Keratinocyte (primary cell): ENCODE results near the gene MON1A. TPM values are rescaled to one million over a fixed set of nuclear protein-coding genes. Genes with fewer than 3 reads are reported as not detected.

Experiments used
- DNase-seq: peaks from one replicate; pipeline ENCODE4 v3.0.0-alpha.2; 2011; ENCODE audit warnings: low read depth, missing footprints, low spot score
- FAIRE-seq: peaks from 2 replicates; lab custom pipeline; 2011; peaks lifted over from hg19 to GRCh38; lab: Jason Lieb, UNC
- H2AFZ ChIP-seq: 2 replicates; pipeline ENCODE4 v1.6.0; 2012; ENCODE audit warnings: low read length, control low read depth, inconsistent platforms; ENCODE audit not compliant: control insufficient read depth
- H3K27ac ChIP-seq: 2 replicates; pipeline ENCODE4 v1.5.1; 2011; ENCODE audit warnings: low read length; ENCODE audit not compliant: control insufficient read depth, insufficient read depth
- H3K27me3 ChIP-seq: 3 replicates; pipeline ENCODE4 v1.6.0; 2011; ENCODE audit warnings: low read length; ENCODE audit not compliant: control insufficient read depth, insufficient read depth; ENCODE audit errors: extremely low read depth
- H3K36me3 ChIP-seq, 2 experiments: 2 replicates in 1 of 2; 3 replicates in 1 of 2; pipeline ENCODE4 v1.5.1; 2011; ENCODE audit warnings: low read length in 2 of 2, mild to moderate bottlenecking in 1 of 2; ENCODE audit not compliant: control insufficient read depth in 2 of 2, insufficient read depth in 2 of 2; ENCODE audit errors: extremely low read depth in 1 of 2
- H3K4me1 ChIP-seq: 3 replicates; pipeline ENCODE4 v1.5.1; 2011; ENCODE audit warnings: low read length; ENCODE audit not compliant: control insufficient read depth, insufficient read depth; ENCODE audit errors: extremely low read depth
- H3K4me2 ChIP-seq: 3 replicates; pipeline ENCODE4 v1.6.0; 2011; ENCODE audit warnings: low read depth, low read length; ENCODE audit not compliant: control insufficient read depth, insufficient read depth; ENCODE audit errors: extremely low read depth
- H3K4me3 ChIP-seq, 3 experiments: fragments of 200-600 bp in 1 of 3; sonication (generic) in 1 of 3; 2 replicates in 2 of 3; 3 replicates in 1 of 3; pipeline ENCODE4 v1.5.1; 2011 to 2016; ENCODE audit warnings: low read length in 3 of 3, mild to moderate bottlenecking in 3 of 3, control low read depth in 2 of 3, inconsistent platforms in 1 of 3, low read depth in 1 of 3, mixed read lengths in 1 of 3, mixed run types in 1 of 3, moderate library complexity in 1 of 3; ENCODE audit not compliant: control insufficient read depth in 2 of 3, insufficient read depth in 2 of 3; ENCODE audit errors: extremely low read depth in 1 of 3
- H3K79me2 ChIP-seq: 2 replicates; pipeline ENCODE4 v1.6.0; 2012; ENCODE audit warnings: low read length; ENCODE audit not compliant: control insufficient read depth, insufficient read depth
- H3K9ac ChIP-seq: 3 replicates; pipeline ENCODE4 v1.6.0; 2011; ENCODE audit warnings: low read length; ENCODE audit not compliant: control insufficient read depth, insufficient read depth; ENCODE audit errors: extremely low read depth
- H3K9me1 ChIP-seq: 3 replicates; pipeline ENCODE4 v1.6.0; 2011; ENCODE audit warnings: low read length; ENCODE audit not compliant: control insufficient read depth, insufficient read depth; ENCODE audit errors: extremely low read depth
- H3K9me3 ChIP-seq: 2 replicates; pipeline ENCODE4 v1.5.1; 2012; ENCODE audit warnings: low read depth, low read length; ENCODE audit not compliant: control insufficient read depth
- H4K20me1 ChIP-seq: 3 replicates; pipeline ENCODE4 v1.6.0; 2011; ENCODE audit warnings: low read length; ENCODE audit not compliant: control insufficient read depth, insufficient read depth; ENCODE audit errors: extremely low read depth
- CTCF ChIP-seq, 3 experiments: IDR thresholded peaks in 1 of 3; conservative IDR thresholded peaks in 1 of 3; optimal IDR thresholded peaks in 1 of 3; 2 replicates in 2 of 3; 3 replicates in 1 of 3; pipeline versions ENCODE3 to v1.5.1; 2011; ENCODE audit warnings: low read length in 3 of 3, mild to moderate bottlenecking in 3 of 3, moderate library complexity in 2 of 3, control low read depth in 1 of 3, inconsistent platforms in 1 of 3; ENCODE audit not compliant: insufficient read depth in 2 of 3; ENCODE audit errors: extremely low read depth in 1 of 3
- EZH2 ChIP-seq: IDR thresholded peaks from one replicate; pipeline ENCODE4 v1.6.1; 2012; ENCODE audit warnings: inconsistent platforms, mild to moderate bottlenecking, low read length, moderate library complexity
- dilution Hi-C: fragments of 300-500 bp; cut with MboI; formaldehyde crosslinking; loops from one replicate; pipeline ENCODE4 v1.7.0; 2020; ENCODE audit warnings: low sequenced_read_pairs; ENCODE audit not compliant: extremely low pct_ligation_motif_present
- polyA plus RNA-seq, 5 experiments: library from polyadenylated mRNA; depleted of rRNA in 3 of 5; stranded (reverse) in 3 of 5; stranded (forward) in 1 of 5; unstranded in 1 of 5; fragments of >200 nt; gene quantifications; 1 replicate in 1 of 5; 2 replicates in 3 of 5; 3 replicates in 1 of 5; pipeline versions ENCODE4 v1.2.1 to v1.2.3, GENCODE V29; 2011 to 2012; ENCODE audit warnings: missing spikeins in 2 of 5, low read depth in 1 of 5, low replicate concordance in 1 of 5

MON1A gene
- polyA plus RNA-seq, 1 donor (not counting 4 experiments of a cell fraction or from before 2014, with no cell fraction given) = 10.7 TPM

- H3K27me3 ChIP-seq = no peaks in the 10 kb centered on the region
- no peak overlapping the region for H3K4me3 ChIP-seq
- peaks cover 21 to 28% of the 10 kb centered on the region in 2 experiments for H3K36me3 ChIP-seq
- H3K79me2 ChIP-seq = no peaks in the 10 kb centered on the region
- DNase-seq = no peak
- no peak overlapping the region for H3K4me2 ChIP-seq
- TF ChIP-seq EZH2 (no peak), CTCF (optimal IDR thresholded peaks at IDR 0.05 in 1 of 3, IDR thresholded peaks at IDR 0.05 in 1 of 3, conservative IDR thresholded peaks at IDR 0.05 in 1 of 3; ENCODE audit: extremely low read depth in 1 of 3, insufficient read depth in 2 of 3, low read length in 3 of 3) (no peak)
- no peak for FAIRE-seq
- H3K9me1 ChIP-seq = peaks cover 3% of the 10 kb centered on the region
- H3K9ac ChIP-seq = no peak overlapping the region
- H2AFZ ChIP-seq = no peak overlapping the region
- H3K27ac ChIP-seq = no peak overlapping the region
- dilution Hi-C loops = no loop called here
- no peaks in the 10 kb centered on the region for H3K9me3 ChIP-seq
- H4K20me1 ChIP-seq = peaks cover 19% of the 10 kb centered on the region
- H3K4me1 ChIP-seq = no peaks in the 10 kb centered on the region
Measured at GRCh38 chr3:49883998-49884397, 45.6 kb downstream of the MON1A start.

- Histone ChIP-seq H3K4me3 (no peak overlapping the region), H3K27ac (no peak overlapping the region), H3K9me3 (no peaks in the 10 kb centered on the region), H3K36me3 (peaks cover 8 to 17% of the 10 kb centered on the region in 2 experiments), H4K20me1 (peaks cover 15% of the 10 kb centered on the region), H3K9ac (no peak overlapping the region), H3K9me1 (peaks cover 3% of the 10 kb centered on the region), H3K4me1 (no peaks in the 10 kb centered on the region), H2AFZ (no peak overlapping the region), H3K4me2 (no peak overlapping the region), H3K79me2 (no peaks in the 10 kb centered on the region), H3K27me3 (no peaks in the 10 kb centered on the region)
- FAIRE-seq = no peak
- dilution Hi-C loops = no loop called here
- DNase-seq = no peak
- no peak for TF ChIP-seq CTCF (optimal IDR thresholded peaks at IDR 0.05 in 1 of 3, IDR thresholded peaks at IDR 0.05 in 1 of 3, conservative IDR thresholded peaks at IDR 0.05 in 1 of 3; ENCODE audit: extremely low read depth in 1 of 3, insufficient read depth in 2 of 3, low read length in 3 of 3)
- no peak for TF ChIP-seq EZH2
Measured at GRCh38 chr3:49882166-49882565, 47.4 kb downstream of the MON1A start.
